Measurements from ENCODE around the gene TARBP2. TPM values are rescaled to one million over a fixed set of nuclear protein-coding genes. Genes with fewer than 3 reads are reported as not detected.

The TARBP2 gene
- polyA plus RNA-seq, 2 of the 4 experiments (the other 2 are of a cell fraction), result 41.5 to 49.9 TPM

DNA sequence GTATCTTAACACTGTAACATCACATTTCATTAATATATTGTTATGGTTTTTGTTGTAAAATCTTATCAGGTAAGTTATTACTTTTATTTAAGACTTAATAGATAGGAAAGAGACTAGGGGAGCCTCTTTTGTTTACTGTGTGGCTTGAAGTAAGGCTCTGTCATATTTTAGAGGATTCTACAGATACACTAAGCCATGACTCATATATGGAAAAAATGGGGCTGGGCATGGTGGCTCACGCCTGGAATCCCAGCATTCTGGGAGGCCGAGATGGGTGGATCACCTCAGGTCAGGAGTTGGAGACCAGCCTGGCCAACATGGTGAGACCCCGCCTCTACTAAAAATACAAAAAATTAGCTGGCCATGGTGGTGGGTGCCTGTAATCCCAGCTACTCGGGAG lies 29.8 kb downstream of the TARBP2 start:
- H3K4me3 ChIP-seq, result no peak overlapping the region
- H3K9me3 ChIP-seq, result no peaks in the 10 kb centered on the region
- 69% methylated on average over 4 of the region's 4 CpGs for WGBS (ENCODE audit: missing lambda C conversion rate)
- H3K27ac ChIP-seq, result no peak overlapping the region
- no peak overlapping the region for H3K4me2 ChIP-seq
- FAIRE-seq (no peak), DNase-seq (ENCODE audit: low read depth in 1 of 2, low spot score in 1 of 2) (no peak), ATAC-seq (peak in 1 of 2 experiments; percentile 68; a peak in 3 of 6 replicates)
- TF ChIP-seq SMC3 (IDR thresholded peaks at IDR 0.05) (no peak), RAD21 (conservative IDR thresholded peaks at IDR 0.05 in 1 of 2, IDR thresholded peaks at IDR 0.05 in 1 of 2) (no peak), MAFK (IDR thresholded peaks at IDR 0.05; ENCODE audit: partially characterized antibody) (no peak), FOSL2 (IDR thresholded peaks at IDR 0.05) (no peak), FOSL2 (CRISPR knock-in tag; IDR thresholded peaks at IDR 0.05) (0 out of 2 replicates have a peak, but pooled peaks have one; percentile 33)
- CTCF ChIA-PET, result interaction anchor here (1.1 to 2.2 kb wide), 2 partner anchors 13 to 22 kb away, joined by 3 to 11 read pairs; no protein-coding TSS in a partner anchor
- POLR2A ChIA-PET, result no interaction called here
- H3K4me1 ChIP-seq, result peaks cover 5% of the 10 kb centered on the region; the same call in 1 of the 3 replicates

DNA sequence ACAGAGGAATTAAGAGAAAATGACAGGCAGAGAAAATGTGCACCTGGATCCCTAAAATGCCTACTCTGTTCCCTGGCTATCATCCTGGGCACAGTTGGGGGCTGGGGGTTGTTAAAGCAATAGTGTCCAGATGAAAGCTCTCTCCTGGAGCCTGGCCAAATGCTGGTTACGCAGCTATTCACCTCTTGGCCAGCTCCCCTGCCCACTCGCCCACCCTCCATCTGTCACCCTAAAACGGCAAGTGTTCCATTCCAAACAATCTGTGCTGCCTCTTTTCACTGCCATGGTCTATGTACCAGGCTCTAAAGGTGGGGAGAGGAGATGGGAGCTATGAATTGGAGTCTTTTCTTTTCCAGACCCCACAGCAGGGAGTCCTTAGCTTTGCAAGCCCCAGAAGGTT lies 30.9 kb downstream of the TARBP2 start:
- TF ChIP-seq EHMT2 (IDR thresholded peaks at IDR 0.05; ENCODE audit: low read depth), result no peak
- TF ChIP-seq POLR2A (IDR thresholded peaks at IDR 0.05; ENCODE audit: low read length), result no peak
- TF ChIP-seq, protein P1, sequence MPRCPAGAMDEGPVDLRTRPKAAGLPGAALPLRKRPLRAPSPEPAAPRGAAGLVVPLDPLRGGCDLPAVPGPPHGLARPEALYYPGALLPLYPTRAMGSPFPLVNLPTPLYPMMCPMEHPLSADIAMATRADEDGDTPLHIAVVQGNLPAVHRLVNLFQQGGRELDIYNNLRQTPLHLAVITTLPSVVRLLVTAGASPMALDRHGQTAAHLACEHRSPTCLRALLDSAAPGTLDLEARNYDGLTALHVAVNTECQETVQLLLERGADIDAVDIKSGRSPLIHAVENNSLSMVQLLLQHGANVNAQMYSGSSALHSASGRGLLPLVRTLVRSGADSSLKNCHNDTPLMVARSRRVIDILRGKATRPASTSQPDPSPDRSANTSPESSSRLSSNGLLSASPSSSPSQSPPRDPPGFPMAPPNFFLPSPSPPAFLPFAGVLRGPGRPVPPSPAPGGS (IDR thresholded peaks at IDR 0.05), result no peak
- TF ChIP-seq, protein P2, sequence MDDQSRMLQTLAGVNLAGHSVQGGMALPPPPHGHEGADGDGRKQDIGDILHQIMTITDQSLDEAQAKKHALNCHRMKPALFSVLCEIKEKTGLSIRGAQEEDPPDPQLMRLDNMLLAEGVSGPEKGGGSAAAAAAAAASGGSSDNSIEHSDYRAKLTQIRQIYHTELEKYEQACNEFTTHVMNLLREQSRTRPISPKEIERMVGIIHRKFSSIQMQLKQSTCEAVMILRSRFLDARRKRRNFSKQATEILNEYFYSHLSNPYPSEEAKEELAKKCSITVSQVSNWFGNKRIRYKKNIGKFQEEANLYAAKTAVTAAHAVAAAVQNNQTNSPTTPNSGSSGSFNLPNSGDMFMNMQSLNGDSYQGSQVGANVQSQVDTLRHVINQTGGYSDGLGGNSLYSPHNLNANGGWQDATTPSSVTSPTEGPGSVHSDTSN (IDR thresholded peaks at IDR 0.05), result no peak
- TF ChIP-seq FOXS1 (CRISPR knock-in tag; IDR thresholded peaks at IDR 0.05), result no peak
- no peak for TF ChIP-seq HEYL (CRISPR knock-in tag; IDR thresholded peaks at IDR 0.05)
- no peak for TF ChIP-seq JUN (IDR thresholded peaks at IDR 0.05)
- TF ChIP-seq CEBPB (IDR thresholded peaks at IDR 0.05), result no peak
- TF ChIP-seq HDAC2 (IDR thresholded peaks at IDR 0.05), result no peak
- no peak for TF ChIP-seq ZSCAN20 (CRISPR knock-in tag; IDR thresholded peaks at IDR 0.05)
- no peak for TF ChIP-seq HOXB13 (CRISPR knock-in tag; IDR thresholded peaks at IDR 0.05; ENCODE audit: low read depth)
- no peak for TF ChIP-seq FOSL2 (IDR thresholded peaks at IDR 0.05)
- no peak for TF ChIP-seq FOSL2 (CRISPR knock-in tag; IDR thresholded peaks at IDR 0.05)
- TF ChIP-seq MYC (IDR thresholded peaks at IDR 0.05; ENCODE audit: borderline replicate concordance, low read length), result no peak
- TF ChIP-seq, protein P3, sequence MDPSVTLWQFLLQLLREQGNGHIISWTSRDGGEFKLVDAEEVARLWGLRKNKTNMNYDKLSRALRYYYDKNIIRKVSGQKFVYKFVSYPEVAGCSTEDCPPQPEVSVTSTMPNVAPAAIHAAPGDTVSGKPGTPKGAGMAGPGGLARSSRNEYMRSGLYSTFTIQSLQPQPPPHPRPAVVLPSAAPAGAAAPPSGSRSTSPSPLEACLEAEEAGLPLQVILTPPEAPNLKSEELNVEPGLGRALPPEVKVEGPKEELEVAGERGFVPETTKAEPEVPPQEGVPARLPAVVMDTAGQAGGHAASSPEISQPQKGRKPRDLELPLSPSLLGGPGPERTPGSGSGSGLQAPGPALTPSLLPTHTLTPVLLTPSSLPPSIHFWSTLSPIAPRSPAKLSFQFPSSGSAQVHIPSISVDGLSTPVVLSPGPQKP (IDR thresholded peaks at IDR 0.05; ENCODE audit: low read depth, low read length), result no peak
- TF ChIP-seq ZC3H11A (IDR thresholded peaks at IDR 0.05), result no peak
- TF ChIP-seq, protein P4, sequence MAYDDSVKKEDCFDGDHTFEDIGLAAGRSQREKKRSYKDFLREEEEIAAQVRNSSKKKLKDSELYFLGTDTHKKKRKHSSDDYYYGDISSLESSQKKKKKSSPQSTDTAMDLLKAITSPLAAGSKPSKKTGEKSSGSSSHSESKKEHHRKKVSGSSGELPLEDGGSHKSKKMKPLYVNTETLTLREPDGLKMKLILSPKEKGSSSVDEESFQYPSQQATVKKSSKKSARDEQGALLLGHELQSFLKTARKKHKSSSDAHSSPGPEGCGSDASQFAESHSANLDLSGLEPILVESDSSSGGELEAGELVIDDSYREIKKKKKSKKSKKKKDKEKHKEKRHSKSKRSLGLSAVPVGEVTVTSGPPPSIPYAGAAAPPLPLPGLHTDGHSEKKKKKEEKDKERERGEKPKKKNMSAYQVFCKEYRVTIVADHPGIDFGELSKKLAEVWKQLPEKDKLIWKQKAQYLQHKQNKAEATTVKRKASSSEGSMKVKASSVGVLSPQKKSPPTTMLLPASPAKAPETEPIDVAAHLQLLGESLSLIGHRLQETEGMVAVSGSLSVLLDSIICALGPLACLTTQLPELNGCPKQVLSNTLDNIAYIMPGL (CRISPR knock-in tag; IDR thresholded peaks at IDR 0.05; ENCODE audit: borderline replicate concordance), result no peak
- TF ChIP-seq, protein P5, sequence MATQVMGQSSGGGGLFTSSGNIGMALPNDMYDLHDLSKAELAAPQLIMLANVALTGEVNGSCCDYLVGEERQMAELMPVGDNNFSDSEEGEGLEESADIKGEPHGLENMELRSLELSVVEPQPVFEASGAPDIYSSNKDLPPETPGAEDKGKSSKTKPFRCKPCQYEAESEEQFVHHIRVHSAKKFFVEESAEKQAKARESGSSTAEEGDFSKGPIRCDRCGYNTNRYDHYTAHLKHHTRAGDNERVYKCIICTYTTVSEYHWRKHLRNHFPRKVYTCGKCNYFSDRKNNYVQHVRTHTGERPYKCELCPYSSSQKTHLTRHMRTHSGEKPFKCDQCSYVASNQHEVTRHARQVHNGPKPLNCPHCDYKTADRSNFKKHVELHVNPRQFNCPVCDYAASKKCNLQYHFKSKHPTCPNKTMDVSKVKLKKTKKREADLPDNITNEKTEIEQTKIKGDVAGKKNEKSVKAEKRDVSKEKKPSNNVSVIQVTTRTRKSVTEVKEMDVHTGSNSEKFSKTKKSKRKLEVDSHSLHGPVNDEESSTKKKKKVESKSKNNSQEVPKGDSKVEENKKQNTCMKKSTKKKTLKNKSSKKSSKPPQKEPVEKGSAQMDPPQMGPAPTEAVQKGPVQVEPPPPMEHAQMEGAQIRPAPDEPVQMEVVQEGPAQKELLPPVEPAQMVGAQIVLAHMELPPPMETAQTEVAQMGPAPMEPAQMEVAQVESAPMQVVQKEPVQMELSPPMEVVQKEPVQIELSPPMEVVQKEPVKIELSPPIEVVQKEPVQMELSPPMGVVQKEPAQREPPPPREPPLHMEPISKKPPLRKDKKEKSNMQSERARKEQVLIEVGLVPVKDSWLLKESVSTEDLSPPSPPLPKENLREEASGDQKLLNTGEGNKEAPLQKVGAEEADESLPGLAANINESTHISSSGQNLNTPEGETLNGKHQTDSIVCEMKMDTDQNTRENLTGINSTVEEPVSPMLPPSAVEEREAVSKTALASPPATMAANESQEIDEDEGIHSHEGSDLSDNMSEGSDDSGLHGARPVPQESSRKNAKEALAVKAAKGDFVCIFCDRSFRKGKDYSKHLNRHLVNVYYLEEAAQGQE (IDR thresholded peaks at IDR 0.05), result no peak
- no peak for TF ChIP-seq RCOR1 (IDR thresholded peaks at IDR 0.05; ENCODE audit: low read depth, low read length)
- TF ChIP-seq, protein P6, sequence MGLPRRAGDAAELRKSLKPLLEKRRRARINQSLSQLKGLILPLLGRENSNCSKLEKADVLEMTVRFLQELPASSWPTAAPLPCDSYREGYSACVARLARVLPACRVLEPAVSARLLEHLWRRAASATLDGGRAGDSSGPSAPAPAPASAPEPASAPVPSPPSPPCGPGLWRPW (IDR thresholded peaks at IDR 0.05), result no peak
- no peak for TF ChIP-seq CBX8 (IDR thresholded peaks at IDR 0.05)
- FAIRE-seq, result no peak
- ChIA-PET POLR2A (interaction anchor here (0.6 kb wide), 2 partner anchors 8 to 12 kb away, joined by 4 to 5 read pairs; no protein-coding TSS in a partner anchor), CTCF (interaction anchor here (1.0 to 2.2 kb wide), 4 partner anchors 11 to 35 kb away, joined by 3 to 11 read pairs (median 3); no protein-coding TSS in a partner anchor)
- Histone ChIP-seq H3K4me1 (peaks cover 5% of the 10 kb centered on the region; the same call in 1 of the 3 replicates), H3K9me3 (no peaks in the 10 kb centered on the region), H3K4me3 (no peak overlapping the region), H3K4me2 (no peak overlapping the region), H3K27ac (no peak overlapping the region)
- 94% methylated on average over 3 of the region's 3 CpGs for WGBS (ENCODE audit: missing lambda C conversion rate)
- ATAC-seq, result no peak
- no peak for DNase-seq (ENCODE audit: low read depth in 1 of 2, low spot score in 1 of 2)

Measured in A549 (cell line).